Motor neuron (in vitro differentiated cells): ENCODE results near the gene NPY4R. TPM values are rescaled to one million over a fixed set of nuclear protein-coding genes. Genes with fewer than 3 reads are reported as not detected.

Experiments
- total RNA-seq, 8 experiments: library from RNA; unstranded; fragments of 300-600 nt; gene quantifications; 2 replicates each; pipeline versions ENCODE4 v1.2.3 to v1.2.4, GENCODE V29; 2022

Gene NPY4R
- total RNA-seq, 8 experiments from 2014 or later, result 0.13 to 2.4 (median 0.53) TPM; not detected in 2

Other genes with a start within 250 kb of the NPY4R start
- under 1 TPM in 2 of 8 experiments, not detected in 6; 0.08 to 0.57 TPM for gene ANTXRL, start 179.0 kb downstream of the NPY4R start, total RNA-seq
- 1 to 10 TPM in 1 of 8 experiments, under 1 TPM in 2, not detected in 5; 0.14 to 1.4 (median 0.76) TPM for gene ANXA8L1, start 90.2 kb downstream of the NPY4R start, total RNA-seq
- gene GPRIN2, start 90.7 kb upstream of the NPY4R start, total RNA-seq, result 1 to 10 TPM in 5 of 8 experiments, under 1 TPM in 2, not detected in 1; 0.36 to 2.2 (median 1.2) TPM
- gene SYT15, start 113.2 kb upstream of the NPY4R start, total RNA-seq, result 1 to 10 TPM in 3 of 8 experiments, under 1 TPM in 5; 0.50 to 3.5 (median 0.70) TPM